Ovary (tissue), 3 donors: ENCODE measurements around the gene TCEAL1.
"Not testable (repeated sequence)": the region's sequence is repeated elsewhere in the genome, so short reads cannot be mapped to it uniquely, and the experiment has no call there.

Experiments used
- EP300 ChIP-seq: sonication (generic); formaldehyde crosslinking; IDR thresholded peaks from one replicate; pipeline ENCODE4 v1.6.1; 2017; ENCODE audit warnings: antibody characterized with exemption
- POLR2A ChIP-seq: fragments of 450-650 bp; IDR thresholded peaks from one replicate; pipeline ENCODE4 v1.6.1; 2017; ENCODE audit warnings: antibody characterized with exemption, mild to moderate bottlenecking, moderate library complexity
- TF ChIP-seq, protein P1 (sequence below), 3 donors: fragments of 450-650 bp in 2 of 3; fragments of 200-600 bp in 1 of 3; IDR thresholded peaks; one replicate each; pipeline versions ENCODE4 v1.5.1 to v1.8.0; 2016 to 2022; ENCODE audit warnings: antibody characterized with exemption in 3 of 3, mild to moderate bottlenecking in 1 of 3
- donor health status: DM: no; HTN: no; CAD: no.

DNA sequence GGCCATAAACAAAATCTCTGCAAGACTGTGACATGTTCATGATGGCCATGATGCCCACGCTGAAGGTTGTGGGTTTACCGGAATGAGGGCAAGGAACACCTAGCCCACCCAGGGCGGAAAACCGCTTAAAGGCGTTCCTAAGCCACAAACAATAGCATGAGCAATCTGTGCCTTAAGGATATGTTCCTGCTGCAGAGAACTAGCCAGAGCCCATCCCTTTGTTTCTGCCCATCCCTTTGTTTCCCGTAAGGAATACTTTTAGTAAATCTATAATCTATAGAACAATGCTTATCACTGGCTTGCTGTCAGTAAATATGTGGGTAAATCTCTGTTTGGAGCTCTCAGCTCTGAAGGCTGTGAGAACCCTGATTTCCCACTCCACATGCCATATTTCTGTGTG, 33.6 kb upstream of the TCEAL1 start:
- not testable (repeated sequence) for TF ChIP-seq POLR2A, EP300
- TF ChIP-seq, protein P1, sequence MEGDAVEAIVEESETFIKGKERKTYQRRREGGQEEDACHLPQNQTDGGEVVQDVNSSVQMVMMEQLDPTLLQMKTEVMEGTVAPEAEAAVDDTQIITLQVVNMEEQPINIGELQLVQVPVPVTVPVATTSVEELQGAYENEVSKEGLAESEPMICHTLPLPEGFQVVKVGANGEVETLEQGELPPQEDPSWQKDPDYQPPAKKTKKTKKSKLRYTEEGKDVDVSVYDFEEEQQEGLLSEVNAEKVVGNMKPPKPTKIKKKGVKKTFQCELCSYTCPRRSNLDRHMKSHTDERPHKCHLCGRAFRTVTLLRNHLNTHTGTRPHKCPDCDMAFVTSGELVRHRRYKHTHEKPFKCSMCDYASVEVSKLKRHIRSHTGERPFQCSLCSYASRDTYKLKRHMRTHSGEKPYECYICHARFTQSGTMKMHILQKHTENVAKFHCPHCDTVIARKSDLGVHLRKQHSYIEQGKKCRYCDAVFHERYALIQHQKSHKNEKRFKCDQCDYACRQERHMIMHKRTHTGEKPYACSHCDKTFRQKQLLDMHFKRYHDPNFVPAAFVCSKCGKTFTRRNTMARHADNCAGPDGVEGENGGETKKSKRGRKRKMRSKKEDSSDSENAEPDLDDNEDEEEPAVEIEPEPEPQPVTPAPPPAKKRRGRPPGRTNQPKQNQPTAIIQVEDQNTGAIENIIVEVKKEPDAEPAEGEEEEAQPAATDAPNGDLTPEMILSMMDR (IDR thresholded peaks at IDR 0.05), result not testable (repeated sequence)
